ENCODE data around the gene YTHDC2.

Gene YTHDC2

GRCh38 chr5:113520429-113520828, 6.9 kb downstream of the YTHDC2 start:
- no peak for DNase-seq (ENCODE audit: low spot score)

DNA sequence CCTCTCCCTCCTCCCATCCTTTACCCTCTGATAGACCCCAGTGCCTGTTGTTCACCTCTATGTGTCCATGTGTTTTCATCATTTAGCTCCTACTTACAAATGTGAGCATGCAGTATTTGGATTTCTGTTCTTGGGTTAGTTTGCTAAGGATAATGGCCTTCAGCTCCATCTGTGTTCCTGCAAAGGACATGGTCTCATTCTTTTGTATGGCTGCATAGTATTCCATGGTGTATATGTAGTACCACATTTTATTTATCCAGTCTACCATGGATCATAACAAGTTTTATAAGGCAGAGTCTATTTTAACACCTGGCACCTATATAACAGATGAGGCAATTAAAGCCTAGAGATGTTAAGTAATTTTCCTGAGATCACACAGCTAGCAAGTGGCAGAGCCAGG, 7.4 kb downstream of the YTHDC2 start:
- no peak for DNase-seq (ENCODE audit: low spot score)

DNA sequence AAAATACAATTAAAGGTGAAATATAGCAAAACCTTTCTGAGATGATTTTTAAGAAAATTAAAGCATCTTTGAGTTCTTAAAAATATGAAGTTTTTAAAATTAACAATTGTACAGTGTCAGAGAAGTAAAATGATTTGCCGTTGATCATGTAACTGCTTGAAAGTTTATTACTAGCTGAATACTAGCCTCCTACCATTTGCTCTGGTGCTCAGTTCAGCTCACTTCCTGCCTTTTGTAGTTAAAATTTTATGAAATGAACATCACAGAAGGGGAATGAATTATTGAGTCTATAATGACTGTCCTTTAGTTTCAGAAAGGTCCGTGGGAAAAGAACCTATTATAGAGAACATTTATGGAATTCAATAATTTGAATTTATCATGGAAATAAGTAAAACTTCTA, 9.7 kb downstream of the YTHDC2 start:
- DNase-seq (ENCODE audit: low spot score) = no peak

DNA sequence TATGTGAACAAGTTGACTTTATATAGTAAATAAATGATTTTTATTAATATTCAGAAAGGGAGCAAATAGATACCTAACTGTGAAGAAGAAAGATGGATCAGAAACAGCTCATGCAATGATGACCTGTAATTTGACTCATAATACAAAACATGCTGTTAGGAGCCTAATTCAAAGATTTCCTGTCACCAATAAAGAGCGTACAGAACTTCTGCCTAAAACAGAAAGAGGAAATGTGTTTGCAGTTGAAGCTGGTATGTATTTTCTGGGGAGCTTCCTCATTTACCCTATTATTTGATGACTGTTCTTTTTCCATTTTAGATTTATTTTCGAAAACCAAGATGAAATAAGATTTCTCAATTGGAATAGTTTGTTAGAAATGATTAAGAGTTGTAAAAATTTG, 11.4 kb downstream of the YTHDC2 start:
- DNase-seq (ENCODE audit: low spot score) = no peak

- no peak for DNase-seq (ENCODE audit: low spot score)
These were observed 12.9 kb downstream of the YTHDC2 start for GRCh38 chr5:113526421-113526820.

DNA sequence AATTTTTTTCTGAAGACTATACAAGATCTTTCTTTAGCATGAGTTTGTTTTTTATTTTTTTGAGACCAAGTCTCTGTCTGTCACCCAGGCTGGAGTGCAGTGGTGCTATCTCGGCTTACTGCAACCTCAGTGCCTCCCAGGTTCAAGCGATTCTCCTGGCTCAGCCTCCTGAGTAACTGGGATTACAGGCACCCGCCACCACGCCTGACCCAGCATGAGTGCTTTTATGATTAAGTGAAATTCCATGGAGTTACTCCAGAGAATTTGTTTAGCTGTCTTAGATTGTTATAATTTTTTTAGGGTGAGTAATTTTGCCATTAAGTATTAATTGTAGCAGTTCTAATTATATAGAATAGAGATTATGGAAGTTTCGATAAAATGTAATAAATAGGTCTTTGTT, 14.3 kb downstream of the YTHDC2 start:
- DNase-seq (ENCODE audit: low spot score) = no peak

GRCh38 chr5:113531481-113532159, 18.1 kb downstream of the YTHDC2 start:
- no peak for DNase-seq (ENCODE audit: low spot score)

GRCh38 chr5:113538313-113538712, 24.8 kb downstream of the YTHDC2 start:
- DNase-seq (ENCODE audit: low spot score) = no peak

DNA sequence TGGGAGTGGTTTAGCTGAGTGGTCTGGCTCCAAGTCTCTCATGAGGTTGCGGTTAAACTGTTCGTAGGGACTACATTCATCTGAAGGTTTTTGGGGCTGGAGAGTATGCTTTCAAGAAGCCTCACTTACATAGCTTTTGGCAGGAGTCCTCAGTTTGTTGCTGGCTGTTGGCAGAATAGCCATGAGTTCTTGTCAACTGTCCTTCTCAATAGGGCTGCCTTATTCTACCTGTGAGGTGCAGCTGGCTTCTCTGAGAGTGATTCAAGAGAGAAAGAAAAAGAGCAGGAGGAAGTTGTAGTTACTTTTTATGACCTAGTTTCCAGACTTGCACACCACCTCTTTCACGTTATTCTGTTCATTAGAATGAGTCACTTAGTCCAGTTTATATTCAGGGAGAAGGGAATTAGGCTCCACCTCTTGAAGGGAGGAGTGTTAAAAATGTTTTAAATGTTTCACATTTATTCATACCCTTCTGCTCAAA, 33.2 kb downstream of the YTHDC2 start:
- peak; percentile 44 for DNase-seq (ENCODE audit: low spot score)

DNA sequence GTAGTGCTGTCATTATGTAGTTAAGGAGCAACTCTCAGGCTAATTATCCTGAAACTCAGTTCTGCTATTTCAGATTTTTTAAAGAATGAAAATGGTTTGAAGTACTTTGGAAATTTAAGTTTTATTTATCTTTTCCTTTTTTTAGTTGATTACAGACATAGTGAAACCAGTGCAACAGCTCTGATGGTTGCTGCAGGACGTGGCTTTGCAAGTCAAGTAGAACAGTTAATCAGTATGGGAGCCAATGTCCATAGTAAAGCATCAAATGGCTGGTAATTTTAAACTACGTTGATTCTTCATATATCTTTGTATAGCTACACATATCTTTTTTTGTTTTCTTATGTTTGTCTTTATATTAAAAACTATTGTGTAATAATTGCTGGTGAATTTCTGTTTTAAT, 34.9 kb downstream of the YTHDC2 start:
- no peak for DNase-seq (ENCODE audit: low spot score)

- DNase-seq (ENCODE audit: low spot score) = no peak
These were observed 38.6 kb downstream of the YTHDC2 start for GRCh38 chr5:113552137-113552536.

- DNase-seq (ENCODE audit: low spot score) = no peak
These were observed 39.1 kb downstream of the YTHDC2 start for GRCh38 chr5:113552620-113553019.

- no peak for DNase-seq (ENCODE audit: low spot score)
These were observed 49.4 kb downstream of the YTHDC2 start for GRCh38 chr5:113562828-113563400.

DNA sequence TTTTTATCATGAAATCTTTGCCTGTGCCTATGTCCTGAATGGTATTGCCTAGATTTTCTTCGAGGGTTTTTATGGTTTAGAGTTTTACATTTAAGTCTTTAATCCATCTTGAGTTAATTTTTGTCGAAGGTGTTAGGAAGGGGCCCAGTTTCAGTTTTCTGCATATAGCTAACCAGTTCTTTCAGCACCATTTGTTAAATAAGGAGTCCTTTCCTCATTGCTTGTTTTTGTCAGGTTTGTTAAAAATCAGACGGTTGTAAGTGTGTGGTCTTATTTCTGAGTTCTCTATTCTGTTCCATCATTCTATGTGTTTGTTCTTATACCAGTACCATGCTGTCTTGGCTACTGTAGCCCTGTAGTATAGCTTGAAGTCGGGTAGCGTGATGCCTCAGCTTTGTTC, 55.9 kb downstream of the YTHDC2 start:
- DNase-seq (ENCODE audit: low spot score) = no peak

GRCh38 chr5:113572716-113573115, 59.2 kb downstream of the YTHDC2 start:
- no peak for DNase-seq (ENCODE audit: low spot score)

GRCh38 chr5:113574417-113574816, 60.9 kb downstream of the YTHDC2 start:
- peak; percentile 9 for DNase-seq (ENCODE audit: low spot score)

GRCh38 chr5:113575074-113575473, 61.6 kb downstream of the YTHDC2 start:
- DNase-seq (ENCODE audit: low spot score) = no peak

DNA sequence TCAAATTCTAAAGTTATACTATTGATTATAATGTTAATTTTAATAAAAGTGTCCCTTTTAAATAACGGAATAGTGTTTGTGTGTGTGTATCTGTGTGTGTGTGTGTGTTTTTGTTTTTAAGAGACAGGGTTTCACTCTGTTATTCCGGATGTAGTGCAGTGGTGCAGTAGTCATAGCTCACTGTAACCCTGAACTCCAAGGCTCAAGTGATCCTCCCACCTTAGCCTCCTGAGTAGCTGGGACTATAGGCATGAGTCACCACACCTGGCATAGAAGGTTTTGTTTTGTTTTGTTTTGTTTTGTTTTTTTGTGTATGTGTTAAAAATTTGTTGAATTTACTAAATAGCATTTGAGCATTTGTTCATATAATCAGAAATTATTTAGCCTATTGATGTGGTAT, 64.6 kb downstream of the YTHDC2 start:
- DNase-seq (ENCODE audit: low spot score) = no peak

GRCh38 chr5:113581388-113581787, 67.9 kb downstream of the YTHDC2 start:
- DNase-seq (ENCODE audit: low spot score) = peak; percentile 65

GRCh38 chr5:113598150-113598549, 84.7 kb downstream of the YTHDC2 start:
- DNase-seq (ENCODE audit: low spot score) = no peak

- DNase-seq (ENCODE audit: low spot score) = no peak
These were observed 85.4 kb downstream of the YTHDC2 start for GRCh38 chr5:113598926-113599325.

DNA sequence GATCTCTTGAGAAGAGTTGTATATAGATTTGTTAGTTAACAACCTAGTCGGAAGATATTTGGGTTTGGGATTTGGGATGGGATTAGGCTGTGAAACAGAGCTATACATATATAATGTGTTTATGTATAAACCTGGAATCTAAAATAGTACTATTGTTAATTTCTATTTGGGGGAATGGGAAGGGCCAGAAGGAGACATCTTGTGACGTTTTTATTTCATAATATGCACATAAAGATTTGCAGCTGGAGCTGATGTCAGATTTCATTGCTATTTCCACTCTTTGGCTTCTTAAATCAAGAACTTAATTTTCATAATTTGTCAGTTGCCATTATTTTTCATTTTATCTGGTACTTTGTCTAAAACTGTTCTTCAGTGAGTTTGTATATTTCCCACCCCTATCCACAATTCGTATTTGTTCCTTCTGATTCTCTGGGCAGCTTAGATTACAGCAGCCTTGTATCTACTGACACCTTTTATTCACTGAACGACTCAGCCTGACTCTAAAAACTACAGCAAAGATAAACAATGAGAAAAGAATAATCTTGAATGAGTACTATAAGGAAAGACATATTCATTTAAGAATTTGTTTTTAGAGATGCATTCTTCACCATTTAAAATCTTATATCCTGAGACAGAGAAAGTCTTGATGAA, 86.9 kb downstream of the YTHDC2 start:
- DNase-seq (ENCODE audit: low spot score) = no peak

GRCh38 chr5:113601423-113601822, 87.9 kb downstream of the YTHDC2 start:
- no peak for DNase-seq (ENCODE audit: low spot score)
